Calu3 (cell line): ENCODE measurements around the gene RABEP1. TPM values are rescaled to one million over a fixed set of nuclear protein-coding genes. Genes with fewer than 3 reads are reported as not detected.
A peak's percentile ranks its signal among the peaks of the same experiment; 100 is the strongest.
"Not testable (repeated sequence)": the region's sequence is repeated elsewhere in the genome, so short reads cannot be mapped to it uniquely, and the experiment has no call there.

Experiments
- BruUV-seq: library from RNA; stranded (reverse); fragments of 400-500 nt; replicated peaks from 2 replicates; lab custom pipeline; 2021; lab: Mats Ljungman, UMichigan
- CTCF ChIA-PET: fragments of 300-600 bp; sonication (Branson Sonifier 250); formaldehyde crosslinking; loops from one replicate; lab custom pipeline; 2022; ENCODE audit warnings: antibody characterized with exemption; lab: Charles Lee
- DNase-seq: peaks from one replicate; pipeline ENCODE4 v3.0.0; 2022
- H3K27ac Mint-ChIP-seq: one replicate; pipeline ENCODE4 v1.8.0; 2022; ENCODE audit warnings: mixed read lengths; ENCODE audit not compliant: unreplicated experiment
- H3K27me3 Mint-ChIP-seq: one replicate; pipeline ENCODE4 v1.8.0; 2022; ENCODE audit warnings: mixed read lengths; ENCODE audit not compliant: unreplicated experiment
- H3K36me3 Mint-ChIP-seq: one replicate; pipeline ENCODE4 v1.8.0; 2022; ENCODE audit warnings: mild to moderate bottlenecking, moderate library complexity, mixed read lengths; ENCODE audit not compliant: insufficient read depth, unreplicated experiment
- H3K4me1 Mint-ChIP-seq: one replicate; pipeline ENCODE4 v1.8.0; 2022; ENCODE audit warnings: mild to moderate bottlenecking, low read depth, mixed read lengths; ENCODE audit not compliant: unreplicated experiment
- H3K4me3 Mint-ChIP-seq: one replicate; pipeline ENCODE4 v1.8.0; 2022; ENCODE audit warnings: mild to moderate bottlenecking, low read depth, moderate library complexity, mixed read lengths; ENCODE audit not compliant: unreplicated experiment
- H3K9me3 Mint-ChIP-seq: one replicate; pipeline ENCODE4 v1.8.0; 2022; ENCODE audit warnings: low read depth, mixed read lengths; ENCODE audit not compliant: unreplicated experiment
- intact Hi-C: fragments of 100-400 bp; cut with micrococcal nuclease; formaldehyde crosslinking; loops from one replicate; pipeline ENCODE4 v1.10.0; 2022; ENCODE audit not compliant: unreplicated experiment
- total RNA-seq: library from RNA; stranded (reverse); gene quantifications from 2 replicates; pipeline ENCODE4 v1.2.3, GENCODE V29; 2022
- TF ChIP-seq, protein P1 (sequence below): fragments of 200-600 bp; IDR thresholded peaks from one replicate; pipeline ENCODE4 v1.8.0; 2022; ENCODE audit warnings: antibody characterized with exemption; ENCODE audit not compliant: unreplicated experiment

RABEP1 gene
- total RNA-seq, 1 experiment from 2014 or later: 33.5 TPM

- intact Hi-C loops: no loop called here
- CTCF ChIA-PET: no interaction called here
- Mint-ChIP-seq H3K27me3 (no peaks in the 10 kb centered on the region), H3K4me3 (no peak overlapping the region), H3K4me1 (no peaks in the 10 kb centered on the region), H3K27ac (no peak overlapping the region), H3K36me3 (no peaks in the 10 kb centered on the region), H3K9me3 (no peaks in the 10 kb centered on the region)
- BruUV-seq: no TSS peak
- TF ChIP-seq, protein P1, sequence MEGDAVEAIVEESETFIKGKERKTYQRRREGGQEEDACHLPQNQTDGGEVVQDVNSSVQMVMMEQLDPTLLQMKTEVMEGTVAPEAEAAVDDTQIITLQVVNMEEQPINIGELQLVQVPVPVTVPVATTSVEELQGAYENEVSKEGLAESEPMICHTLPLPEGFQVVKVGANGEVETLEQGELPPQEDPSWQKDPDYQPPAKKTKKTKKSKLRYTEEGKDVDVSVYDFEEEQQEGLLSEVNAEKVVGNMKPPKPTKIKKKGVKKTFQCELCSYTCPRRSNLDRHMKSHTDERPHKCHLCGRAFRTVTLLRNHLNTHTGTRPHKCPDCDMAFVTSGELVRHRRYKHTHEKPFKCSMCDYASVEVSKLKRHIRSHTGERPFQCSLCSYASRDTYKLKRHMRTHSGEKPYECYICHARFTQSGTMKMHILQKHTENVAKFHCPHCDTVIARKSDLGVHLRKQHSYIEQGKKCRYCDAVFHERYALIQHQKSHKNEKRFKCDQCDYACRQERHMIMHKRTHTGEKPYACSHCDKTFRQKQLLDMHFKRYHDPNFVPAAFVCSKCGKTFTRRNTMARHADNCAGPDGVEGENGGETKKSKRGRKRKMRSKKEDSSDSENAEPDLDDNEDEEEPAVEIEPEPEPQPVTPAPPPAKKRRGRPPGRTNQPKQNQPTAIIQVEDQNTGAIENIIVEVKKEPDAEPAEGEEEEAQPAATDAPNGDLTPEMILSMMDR: no peak
- no peak for DNase-seq
These were observed 45.0 kb upstream of the RABEP1 start for GRCh38 chr17:5236938-5237540.

GRCh38 chr17:5237541-5238016, 44.5 kb upstream of the RABEP1 start:
- intact Hi-C loops: no loop called here
- CTCF ChIA-PET: no interaction called here
- Mint-ChIP-seq H3K9me3 (no peaks in the 10 kb centered on the region), H3K36me3 (no peaks in the 10 kb centered on the region), H3K27me3 (no peaks in the 10 kb centered on the region), H3K27ac (no peak overlapping the region), H3K4me1 (no peaks in the 10 kb centered on the region), H3K4me3 (no peak overlapping the region)
- TF ChIP-seq, protein P1: peak; percentile 35
- peak; percentile 57 for DNase-seq
- BruUV-seq: no TSS peak

GRCh38 chr17:5238333-5238732, 43.8 kb upstream of the RABEP1 start:
- Mint-ChIP-seq H3K4me1 (no peaks in the 10 kb centered on the region), H3K27me3 (no peaks in the 10 kb centered on the region), H3K36me3 (no peaks in the 10 kb centered on the region), H3K4me3 (no peak overlapping the region), H3K9me3 (no peaks in the 10 kb centered on the region), H3K27ac (no peak overlapping the region)
- no TSS peak for BruUV-seq
- TF ChIP-seq, protein P1: no peak
- DNase-seq: no peak
- intact Hi-C loops: no loop called here
- CTCF ChIA-PET: no interaction called here

- DNase-seq: not testable (repeated sequence)
These were observed 42.3 kb upstream of the RABEP1 start for GRCh38 chr17:5239769-5240168.

More at GRCh38 chr17:5239769-5240168, 42.3 kb upstream of the RABEP1 start:
- H3K36me3 Mint-ChIP-seq, BruUV-seq, intact Hi-C loops, CTCF ChIA-PET, H3K27ac Mint-ChIP-seq, H3K27me3 Mint-ChIP-seq, H3K4me1 Mint-ChIP-seq, H3K9me3 Mint-ChIP-seq, H3K4me3 Mint-ChIP-seq: not testable (repeated sequence)
